HG03025 (cell line): ENCODE data around the gene PDCD6IP.
"Not testable (repeated sequence)": the region's sequence is repeated elsewhere in the genome, so short reads cannot be mapped to it uniquely, and the experiment has no call there.

Experiments used
- ATAC-seq: cut with Tn5 transposase; IDR thresholded peaks from one replicate; pipeline ENCODE4 v1.9.1; 2021; ENCODE audit warnings: mild to moderate bottlenecking, moderate library complexity; ENCODE audit not compliant: unreplicated experiment, low FRiP score

Gene PDCD6IP

GRCh38 chr3:33792167-33792892, 6.1 kb upstream of the PDCD6IP start:
- ATAC-seq = no peak

- ATAC-seq = no peak
These were observed 3.3 kb upstream of the PDCD6IP start for GRCh38 chr3:33795131-33795530.

- no peak for ATAC-seq
These were observed 2.4 kb upstream of the PDCD6IP start for GRCh38 chr3:33795856-33796536.

GRCh38 chr3:33798113-33798417, 365 bp upstream of the PDCD6IP start:
- ATAC-seq = peak; percentile 43

- ATAC-seq = no peak
These were observed 747 bp downstream of the PDCD6IP start for GRCh38 chr3:33799202-33799551.

- no peak for ATAC-seq
These were observed 4.8 kb downstream of the PDCD6IP start for GRCh38 chr3:33803252-33803651.

- no peak for ATAC-seq
These were observed 5.6 kb downstream of the PDCD6IP start for GRCh38 chr3:33803894-33804526.

- no peak for ATAC-seq
These were observed 8.8 kb downstream of the PDCD6IP start for GRCh38 chr3:33807191-33807590.

GRCh38 chr3:33808559-33808958, 10.1 kb downstream of the PDCD6IP start:
- ATAC-seq = no peak

- no peak for ATAC-seq
These were observed 12.1 kb downstream of the PDCD6IP start for GRCh38 chr3:33810545-33810944.

GRCh38 chr3:33821989-33822388, 23.6 kb downstream of the PDCD6IP start:
- no peak for ATAC-seq

GRCh38 chr3:33823821-33824220, 25.4 kb downstream of the PDCD6IP start:
- ATAC-seq = no peak

GRCh38 chr3:33825111-33825510, 26.7 kb downstream of the PDCD6IP start:
- no peak for ATAC-seq

GRCh38 chr3:33826206-33826605, 27.8 kb downstream of the PDCD6IP start:
- ATAC-seq = no peak

GRCh38 chr3:33826688-33827087, 28.3 kb downstream of the PDCD6IP start:
- ATAC-seq = no peak

- no peak for ATAC-seq
These were observed 31.3 kb downstream of the PDCD6IP start for GRCh38 chr3:33829720-33830119.

- no peak for ATAC-seq
These were observed 32.6 kb downstream of the PDCD6IP start for GRCh38 chr3:33831053-33831452.

GRCh38 chr3:33833408-33834095, 35.1 kb downstream of the PDCD6IP start:
- ATAC-seq = no peak

- no peak for ATAC-seq
These were observed 35.6 kb downstream of the PDCD6IP start for GRCh38 chr3:33834096-33834453.

- not testable (repeated sequence) for ATAC-seq
These were observed 38.8 kb downstream of the PDCD6IP start for GRCh38 chr3:33837182-33837581.

- no peak for ATAC-seq
These were observed 40.9 kb downstream of the PDCD6IP start for GRCh38 chr3:33839283-33839682.
